ENCODE data around the gene TEDDM1.

Gene TEDDM1

GRCh38 chr1:182405578-182405977, 5.1 kb upstream of the TEDDM1 start:
- no peak for DNase-seq

- no peak for DNase-seq
Observed at GRCh38 chr1:182404781-182405180, 4.3 kb upstream of the TEDDM1 start.

DNA sequence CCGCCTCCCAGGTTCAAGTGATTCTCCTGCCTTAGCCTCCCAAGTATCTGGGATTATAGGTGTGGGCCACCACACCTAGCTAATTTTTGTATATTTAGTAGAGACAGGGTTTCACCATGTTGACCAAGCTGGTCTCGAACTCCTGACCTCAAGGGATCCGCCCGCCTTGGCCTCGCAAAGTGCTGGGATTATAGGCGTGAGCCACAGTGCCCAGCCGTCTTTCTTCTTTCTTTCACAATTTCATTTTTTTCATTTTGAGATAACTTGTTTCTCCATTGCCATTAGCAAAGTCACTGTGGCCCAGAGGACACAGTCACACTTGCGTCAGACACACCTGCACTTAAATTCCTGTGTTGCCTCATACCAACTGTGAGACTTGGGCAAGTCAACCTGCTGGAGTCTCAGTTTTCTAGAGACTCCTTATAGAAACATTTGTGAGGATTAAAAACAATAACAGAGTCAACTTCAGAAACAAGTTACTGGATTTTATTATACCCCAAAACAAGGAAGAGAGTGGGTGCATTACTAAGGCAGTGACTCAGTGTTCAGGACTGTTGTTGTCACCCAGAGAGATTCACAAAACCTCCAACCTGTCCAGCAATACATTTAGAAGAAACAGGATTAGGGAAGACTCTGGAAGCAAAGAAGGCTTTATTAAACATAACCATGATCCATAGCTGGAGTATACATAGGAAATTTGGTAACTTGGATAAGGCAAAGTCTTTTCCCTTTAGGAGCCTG, 2.6 kb downstream of the TEDDM1 start:
- no peak for DNase-seq

- peak in 1 of 14 donors; percentile 14 for DNase-seq
Observed at GRCh38 chr1:182395906-182396305, 4.6 kb downstream of the TEDDM1 start.

DNA sequence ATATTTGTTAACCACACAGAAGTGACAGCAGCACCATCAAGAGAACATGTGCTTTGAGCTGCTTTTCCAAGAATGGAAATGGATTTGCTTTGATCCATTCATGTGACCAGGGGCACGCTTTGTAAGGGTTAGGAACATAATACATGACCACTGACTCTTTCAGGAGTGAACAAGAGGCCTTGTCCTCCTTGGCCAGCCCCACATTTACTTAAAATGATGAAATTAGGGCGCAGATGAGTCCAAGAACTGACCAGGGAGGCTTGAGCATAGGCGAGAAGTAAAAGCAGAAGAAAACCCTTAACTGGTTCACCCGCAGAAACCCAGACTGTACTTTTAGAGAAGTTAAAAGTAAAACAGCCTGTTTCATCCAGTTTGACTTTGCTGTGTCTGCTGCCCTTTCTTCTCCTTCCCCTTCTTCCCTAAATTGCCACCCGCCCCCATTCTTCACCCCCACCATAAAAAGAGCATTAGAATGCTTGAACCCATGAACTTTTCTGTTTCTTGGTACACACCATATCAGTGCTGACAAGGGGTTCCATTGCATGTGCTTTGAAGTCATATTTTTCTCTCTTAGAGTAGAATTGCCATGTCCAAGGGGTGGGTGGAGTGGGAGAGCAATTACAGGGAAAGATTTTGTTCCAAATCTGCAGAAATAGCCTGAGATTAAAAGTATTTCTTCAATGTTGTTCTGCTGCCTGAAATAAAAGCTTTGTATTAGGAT, 6.3 kb downstream of the TEDDM1 start:
- peak in 3 of 14 donors; percentile 16 to 49 (median 26) for DNase-seq

DNA sequence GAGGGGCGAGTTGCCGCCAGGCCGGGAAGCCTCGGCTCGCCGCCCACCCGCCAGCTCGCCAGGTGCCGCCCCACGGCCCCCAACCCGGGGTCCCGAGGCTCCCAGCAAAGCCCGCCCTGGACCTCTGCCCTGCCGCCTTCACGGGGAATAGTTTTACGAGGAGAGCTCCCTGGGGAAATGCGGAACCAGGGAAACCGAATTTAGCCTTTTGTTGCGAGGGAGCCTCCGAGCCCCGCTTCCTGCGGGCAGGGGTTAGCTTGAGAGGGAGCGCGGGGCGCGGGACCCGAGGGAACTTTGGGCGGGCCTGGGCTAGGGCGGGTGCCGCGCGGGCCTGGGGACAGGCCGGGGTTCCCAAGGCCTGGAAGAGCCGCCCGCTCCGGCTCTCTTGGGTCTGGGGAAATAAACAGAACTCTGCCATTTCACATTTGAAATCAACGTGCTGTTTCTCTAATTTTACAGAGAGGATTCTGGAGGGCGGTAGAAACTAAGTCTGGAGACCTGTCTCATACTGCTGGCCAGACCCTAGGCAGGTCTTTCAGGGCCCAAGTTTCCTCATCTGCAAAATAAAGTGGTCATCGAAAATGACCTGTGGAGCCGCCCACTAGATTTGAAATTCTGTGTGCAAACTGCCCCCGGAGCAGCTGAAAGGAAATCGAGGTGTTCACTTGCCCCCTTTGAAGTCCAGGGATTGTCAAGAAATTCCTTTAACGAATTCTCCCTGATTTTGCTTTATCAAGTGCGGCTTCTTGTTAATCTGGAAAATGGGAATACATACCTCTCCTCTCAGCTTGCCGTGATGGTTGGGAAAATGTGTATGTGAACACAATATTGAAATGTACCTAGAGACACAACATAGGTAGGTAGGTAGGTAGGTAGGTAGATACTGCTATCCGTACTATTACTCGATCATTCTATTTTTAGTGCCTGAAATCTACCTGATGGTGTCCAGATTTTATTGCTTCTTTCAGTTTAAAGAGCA, 8.1 kb downstream of the TEDDM1 start:
- peak in 1 of 14 donors; percentile 48 for DNase-seq

- peak; percentile 74 to 99 (median 92) for DNase-seq
Observed at GRCh38 chr1:182391362-182392049, 9.0 kb downstream of the TEDDM1 start, which contains the start of gene GLUL. Gene GLUL, minus strand, starts transcription at chr1:182391790. Its CDS starts 3,053 bp downstream, at chr1:182388737.

DNA sequence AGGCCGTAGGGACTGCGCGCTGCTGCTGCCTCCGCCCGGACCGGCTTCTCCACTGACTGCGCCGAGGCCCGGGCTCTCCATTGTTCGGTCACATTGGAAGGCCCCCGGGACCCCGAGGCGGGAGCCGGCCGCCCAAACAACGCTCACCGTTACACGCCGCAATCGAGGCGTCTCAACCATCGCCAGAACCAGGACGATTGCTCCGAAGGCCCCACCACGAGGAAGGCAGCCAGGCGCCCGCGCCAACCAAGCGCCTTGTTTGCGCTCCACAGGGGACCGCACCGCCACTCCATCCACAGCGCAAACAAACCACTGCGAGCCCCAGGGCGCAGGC, 9.5 kb downstream of the TEDDM1 start:
- peak in 1 of 14 donors; percentile 71 for DNase-seq

DNA sequence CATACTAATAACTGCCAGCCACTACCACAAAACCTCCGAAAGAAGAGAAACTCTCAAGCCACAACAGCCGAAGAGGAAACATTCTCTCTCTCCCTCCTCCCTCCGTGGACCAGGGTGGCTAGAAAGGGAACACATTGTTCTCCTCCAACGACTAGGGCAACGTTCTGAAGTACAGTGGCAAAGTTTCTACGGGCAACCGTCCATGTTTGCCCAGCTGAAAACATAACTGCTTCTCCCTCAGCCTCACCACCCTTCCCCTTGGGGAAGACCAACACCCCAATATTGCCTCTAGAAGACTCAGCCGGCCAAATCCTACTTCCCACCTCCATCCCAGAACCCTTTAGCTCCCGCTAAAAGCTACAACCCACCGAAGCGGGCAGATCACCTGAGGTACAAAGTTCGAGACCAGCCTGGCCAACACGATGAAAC, 10.8 kb downstream of the TEDDM1 start:
- DNase-seq: peak in 2 of 14 donors; percentile 34 to 52

- DNase-seq: peak in 2 of 14 donors; percentile 23 to 40
Observed at GRCh38 chr1:182388392-182389134, 11.9 kb downstream of the TEDDM1 start.

- no peak for DNase-seq
Observed at GRCh38 chr1:182387566-182387965, 12.9 kb downstream of the TEDDM1 start.

GRCh38 chr1:182386980-182387379, 13.5 kb downstream of the TEDDM1 start:
- DNase-seq: no peak

- DNase-seq: peak in 1 of 14 donors; percentile 46
Observed at GRCh38 chr1:182385885-182386853, 14.3 kb downstream of the TEDDM1 start.

DNA sequence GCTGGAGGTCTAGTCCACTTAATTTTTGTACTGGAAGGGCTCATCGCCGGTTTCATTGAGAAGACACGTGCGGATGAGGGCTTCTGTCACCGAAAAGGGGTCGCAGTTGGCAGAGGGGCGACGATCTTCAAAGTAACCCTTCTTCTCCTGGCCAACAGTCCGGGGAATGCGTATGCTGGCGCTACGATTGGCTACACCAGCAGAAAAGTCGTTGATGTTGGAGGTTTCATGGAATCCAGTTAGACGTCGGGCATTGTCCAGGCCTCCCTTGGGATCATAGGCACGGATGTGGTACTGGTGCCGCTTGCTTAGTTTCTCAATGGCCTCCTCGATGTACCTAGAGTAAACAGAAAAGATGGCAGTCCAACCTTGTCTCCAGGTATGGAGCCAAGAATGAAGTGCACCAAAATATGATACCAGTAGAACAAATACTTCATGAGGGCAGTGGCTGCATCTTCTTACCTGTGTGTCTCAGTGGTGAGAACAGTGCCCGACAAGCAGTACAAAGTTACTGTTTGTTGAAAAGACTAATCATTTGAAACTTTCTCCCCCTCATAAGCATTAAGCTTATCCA, 16.0 kb downstream of the TEDDM1 start:
- peak in 2 of 14 donors; percentile 33 to 37 for DNase-seq

- no peak for DNase-seq
Observed at GRCh38 chr1:182383934-182384333, 16.5 kb downstream of the TEDDM1 start.

DNA sequence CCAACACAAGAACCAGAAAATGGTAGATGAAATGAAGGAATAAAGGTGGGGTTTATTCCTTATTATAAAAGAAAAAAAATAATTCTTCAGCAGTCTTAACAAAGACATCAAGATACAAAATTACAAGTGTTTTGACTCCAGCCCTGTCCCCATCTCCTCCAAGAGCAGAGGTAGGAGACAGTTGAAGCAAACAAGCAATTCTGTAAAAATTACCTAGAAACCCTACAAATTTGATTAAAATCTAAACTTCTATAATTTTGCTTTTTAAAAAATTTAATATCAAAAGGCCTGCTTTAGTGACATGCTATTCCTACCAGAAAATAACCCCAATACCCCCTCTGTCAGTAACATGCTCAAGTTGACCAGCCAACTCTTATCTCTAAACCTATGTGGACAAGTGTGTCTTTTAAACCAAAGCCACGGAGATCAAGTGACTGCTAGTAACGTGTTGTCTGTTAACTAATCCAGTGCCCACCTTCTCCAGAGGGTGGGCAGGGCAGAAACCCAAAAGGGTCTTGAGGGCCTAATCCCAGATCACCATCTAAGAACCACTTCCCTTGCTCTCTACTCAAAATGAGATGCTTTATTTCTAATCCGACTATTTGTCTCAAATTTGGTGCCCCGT, 17.3 kb downstream of the TEDDM1 start:
- peak in 1 of 14 donors; percentile 12 for DNase-seq

- DNase-seq: no peak
Observed at GRCh38 chr1:182381962-182382819, 18.3 kb downstream of the TEDDM1 start.

GRCh38 chr1:182380199-182380598, 20.3 kb downstream of the TEDDM1 start:
- no peak for DNase-seq
